HEK293 (cell line): ENCODE results near the gene CLPSL1.
A peak's percentile ranks its signal among the peaks of the same experiment; 100 is the strongest.

Experiments
- HOXC10 ChIP-seq: sonication (generic); formaldehyde crosslinking; IDR thresholded peaks from 2 replicates; pipeline ENCODE4 v1.8.1; 2023; ENCODE audit warnings: mild to moderate bottlenecking, missing genetic modification reagents
- KLF10 ChIP-seq: fragments of 450-650 bp; IDR thresholded peaks from 2 replicates; pipeline ENCODE4 v1.5.1; 2018; ENCODE audit warnings: missing biosample characterization, mild to moderate bottlenecking, missing genetic modification characterization
- KLF16 ChIP-seq: fragments of 450-650 bp; formaldehyde crosslinking; IDR thresholded peaks from 2 replicates; pipeline ENCODE4 v1.5.1; 2017; ENCODE audit warnings: missing biosample characterization, missing genetic modification characterization
- KLF9 ChIP-seq: fragments of 450-650 bp; formaldehyde crosslinking; IDR thresholded peaks from 2 replicates; pipeline ENCODE4 v1.5.1; 2016; ENCODE audit warnings: missing biosample characterization, missing genetic modification characterization, low read depth
- PRDM1 ChIP-seq: fragments of 450-650 bp; formaldehyde crosslinking; IDR thresholded peaks from 2 replicates; pipeline ENCODE4; 2016; ENCODE audit warnings: missing biosample characterization, missing genetic modification characterization
- SP3 ChIP-seq: fragments of 450-650 bp; formaldehyde crosslinking; IDR thresholded peaks from 2 replicates; pipeline ENCODE4 v1.5.1; 2016; ENCODE audit warnings: missing biosample characterization, missing genetic modification characterization
- SP7 ChIP-seq: fragments of 450-650 bp; formaldehyde crosslinking; IDR thresholded peaks from 2 replicates; pipeline ENCODE4 v1.5.1; 2016; ENCODE audit warnings: missing biosample characterization, missing genetic modification characterization
- ZFHX2 ChIP-seq: fragments of 450-650 bp; formaldehyde crosslinking; conservative IDR thresholded peaks from 2 replicates; pipeline ENCODE4 v1.5.1; 2016; ENCODE audit warnings: missing biosample characterization, missing genetic modification characterization
- ZNF510 ChIP-seq: fragments of 450-650 bp; formaldehyde crosslinking; IDR thresholded peaks from 2 replicates; pipeline ENCODE4 v1.5.1; 2018; ENCODE audit warnings: mild to moderate bottlenecking, missing genetic modification characterization, missing biosample characterization; ENCODE audit not compliant: insufficient replicate concordance
- ZNF514 ChIP-seq: fragments of 450-650 bp; formaldehyde crosslinking; IDR thresholded peaks from 2 replicates; pipeline ENCODE4 v1.5.1; 2016; ENCODE audit warnings: missing biosample characterization, missing genetic modification characterization
- ZNF600 ChIP-seq: fragments of 450-650 bp; formaldehyde crosslinking; IDR thresholded peaks from 2 replicates; pipeline ENCODE4 v1.5.1; 2016; ENCODE audit warnings: missing biosample characterization, missing genetic modification characterization
- ZNF777 ChIP-seq: fragments of 450-650 bp; formaldehyde crosslinking; IDR thresholded peaks from 2 replicates; pipeline ENCODE4 v1.5.1; 2017; ENCODE audit warnings: missing biosample characterization, missing genetic modification characterization, borderline replicate concordance
- TF ChIP-seq, protein P1 (sequence below): fragments of 450-650 bp; formaldehyde crosslinking; IDR thresholded peaks from 2 replicates; pipeline ENCODE4 v1.5.1; 2016; ENCODE audit warnings: missing biosample characterization, missing genetic modification characterization
- TF ChIP-seq, protein P2 (sequence below): fragments of 450-650 bp; formaldehyde crosslinking; IDR thresholded peaks from 2 replicates; pipeline ENCODE4 v1.5.1; 2016; ENCODE audit warnings: missing biosample characterization, missing genetic modification characterization
- TF ChIP-seq, protein P3 (sequence below): fragments of 450-650 bp; formaldehyde crosslinking; IDR thresholded peaks from 2 replicates; pipeline ENCODE4 v1.5.1; 2016; ENCODE audit warnings: missing biosample characterization, missing genetic modification characterization
- TF ChIP-seq, protein P4 (sequence below): fragments of 450-650 bp; IDR thresholded peaks from 2 replicates; pipeline ENCODE4 v1.5.1; 2018; ENCODE audit warnings: missing biosample characterization, mild to moderate bottlenecking, missing genetic modification characterization
- TF ChIP-seq, protein P5 (sequence below): fragments of 450-650 bp; formaldehyde crosslinking; IDR thresholded peaks from 2 replicates; pipeline ENCODE4 v1.5.1; 2016; ENCODE audit warnings: missing biosample characterization, missing genetic modification characterization

Gene CLPSL1

DNA sequence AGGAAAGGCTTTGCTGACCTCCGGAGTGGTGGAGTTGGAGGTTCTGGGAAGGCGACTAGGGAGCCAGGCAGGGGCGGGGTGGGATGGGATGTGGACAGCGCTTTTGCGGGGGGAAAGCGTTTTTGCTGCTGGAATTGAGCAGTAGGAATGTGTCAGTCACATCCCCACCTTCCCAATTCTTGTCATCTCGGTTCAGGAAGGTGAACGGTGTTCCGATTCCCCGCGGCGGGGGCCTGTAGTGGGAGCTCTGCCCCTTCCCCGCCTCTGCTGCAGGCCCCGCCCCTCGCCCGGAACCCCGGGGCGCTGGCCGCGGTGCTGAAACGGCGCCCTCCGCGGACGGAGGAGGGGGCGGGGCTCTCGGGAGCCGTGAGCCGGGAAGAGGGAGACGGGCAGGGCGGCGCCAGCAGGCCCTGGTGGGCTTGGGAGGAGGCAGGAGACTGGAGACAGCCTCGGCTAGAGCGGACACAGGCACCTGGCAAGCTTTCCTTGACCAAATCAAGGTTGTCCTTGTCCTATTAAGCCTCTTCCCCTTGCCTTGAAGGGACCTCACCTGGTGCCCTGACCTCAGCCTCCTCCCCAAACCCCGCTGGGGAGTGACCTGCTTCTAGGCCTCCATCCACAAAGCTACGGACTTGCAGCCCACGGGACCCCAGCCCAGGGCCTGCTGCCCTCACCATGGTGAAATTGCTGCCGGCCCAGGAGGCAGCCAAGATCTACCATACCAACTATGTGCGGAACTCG is 24.3 kb downstream of the CLPSL1 start, which contains the start of gene LHFPL5 (continued):
- TF ChIP-seq, protein P1, sequence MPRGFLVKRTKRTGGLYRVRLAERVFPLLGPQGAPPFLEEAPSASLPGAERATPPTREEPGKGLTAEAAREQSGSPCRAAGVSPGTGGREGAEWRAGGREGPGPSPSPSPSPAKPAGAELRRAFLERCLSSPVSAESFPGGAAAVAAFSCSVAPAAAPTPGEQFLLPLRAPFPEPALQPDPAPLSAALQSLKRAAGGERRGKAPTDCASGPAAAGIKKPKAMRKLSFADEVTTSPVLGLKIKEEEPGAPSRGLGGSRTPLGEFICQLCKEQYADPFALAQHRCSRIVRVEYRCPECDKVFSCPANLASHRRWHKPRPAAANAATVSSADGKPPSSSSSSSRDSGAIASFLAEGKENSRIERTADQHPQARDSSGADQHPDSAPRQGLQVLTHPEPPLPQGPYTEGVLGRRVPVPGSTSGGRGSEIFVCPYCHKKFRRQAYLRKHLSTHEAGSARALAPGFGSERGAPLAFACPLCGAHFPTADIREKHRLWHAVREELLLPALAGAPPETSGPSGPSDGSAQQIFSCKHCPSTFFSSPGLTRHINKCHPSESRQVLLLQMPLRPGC (tag by site-specific recombination) = no peak
- TF ChIP-seq ZNF510 (tag by site-specific recombination) (no peak), SP7 (tag by site-specific recombination) (0 out of 2 replicates have a peak, but pooled peaks have one; percentile 14), ZFHX2 (tag by site-specific recombination) (peak; percentile 64), KLF16 (0 out of 2 replicates have a peak, but pooled peaks have one; percentile 21), KLF10 (tag by site-specific recombination) (peak; percentile 58), ZNF777 (tag by site-specific recombination) (no peak), KLF9 (peak; percentile 94), ZNF600 (0 out of 2 replicates have a peak, but pooled peaks have one; percentile 29), ZNF514 (tag by site-specific recombination) (no peak), HOXC10 (0 out of 2 replicates have a peak, but pooled peaks have one; percentile 87), SP3 (tag by site-specific recombination) (peak; percentile 86), PRDM1 (tag by site-specific recombination) (no peak)
- TF ChIP-seq, protein P2, sequence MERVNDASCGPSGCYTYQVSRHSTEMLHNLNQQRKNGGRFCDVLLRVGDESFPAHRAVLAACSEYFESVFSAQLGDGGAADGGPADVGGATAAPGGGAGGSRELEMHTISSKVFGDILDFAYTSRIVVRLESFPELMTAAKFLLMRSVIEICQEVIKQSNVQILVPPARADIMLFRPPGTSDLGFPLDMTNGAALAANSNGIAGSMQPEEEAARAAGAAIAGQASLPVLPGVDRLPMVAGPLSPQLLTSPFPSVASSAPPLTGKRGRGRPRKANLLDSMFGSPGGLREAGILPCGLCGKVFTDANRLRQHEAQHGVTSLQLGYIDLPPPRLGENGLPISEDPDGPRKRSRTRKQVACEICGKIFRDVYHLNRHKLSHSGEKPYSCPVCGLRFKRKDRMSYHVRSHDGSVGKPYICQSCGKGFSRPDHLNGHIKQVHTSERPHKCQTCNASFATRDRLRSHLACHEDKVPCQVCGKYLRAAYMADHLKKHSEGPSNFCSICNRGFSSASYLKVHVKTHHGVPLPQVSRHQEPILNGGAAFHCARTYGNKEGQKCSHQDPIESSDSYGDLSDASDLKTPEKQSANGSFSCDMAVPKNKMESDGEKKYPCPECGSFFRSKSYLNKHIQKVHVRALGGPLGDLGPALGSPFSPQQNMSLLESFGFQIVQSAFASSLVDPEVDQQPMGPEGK (tag by site-specific recombination) = peak; percentile 80
- TF ChIP-seq, protein P3, sequence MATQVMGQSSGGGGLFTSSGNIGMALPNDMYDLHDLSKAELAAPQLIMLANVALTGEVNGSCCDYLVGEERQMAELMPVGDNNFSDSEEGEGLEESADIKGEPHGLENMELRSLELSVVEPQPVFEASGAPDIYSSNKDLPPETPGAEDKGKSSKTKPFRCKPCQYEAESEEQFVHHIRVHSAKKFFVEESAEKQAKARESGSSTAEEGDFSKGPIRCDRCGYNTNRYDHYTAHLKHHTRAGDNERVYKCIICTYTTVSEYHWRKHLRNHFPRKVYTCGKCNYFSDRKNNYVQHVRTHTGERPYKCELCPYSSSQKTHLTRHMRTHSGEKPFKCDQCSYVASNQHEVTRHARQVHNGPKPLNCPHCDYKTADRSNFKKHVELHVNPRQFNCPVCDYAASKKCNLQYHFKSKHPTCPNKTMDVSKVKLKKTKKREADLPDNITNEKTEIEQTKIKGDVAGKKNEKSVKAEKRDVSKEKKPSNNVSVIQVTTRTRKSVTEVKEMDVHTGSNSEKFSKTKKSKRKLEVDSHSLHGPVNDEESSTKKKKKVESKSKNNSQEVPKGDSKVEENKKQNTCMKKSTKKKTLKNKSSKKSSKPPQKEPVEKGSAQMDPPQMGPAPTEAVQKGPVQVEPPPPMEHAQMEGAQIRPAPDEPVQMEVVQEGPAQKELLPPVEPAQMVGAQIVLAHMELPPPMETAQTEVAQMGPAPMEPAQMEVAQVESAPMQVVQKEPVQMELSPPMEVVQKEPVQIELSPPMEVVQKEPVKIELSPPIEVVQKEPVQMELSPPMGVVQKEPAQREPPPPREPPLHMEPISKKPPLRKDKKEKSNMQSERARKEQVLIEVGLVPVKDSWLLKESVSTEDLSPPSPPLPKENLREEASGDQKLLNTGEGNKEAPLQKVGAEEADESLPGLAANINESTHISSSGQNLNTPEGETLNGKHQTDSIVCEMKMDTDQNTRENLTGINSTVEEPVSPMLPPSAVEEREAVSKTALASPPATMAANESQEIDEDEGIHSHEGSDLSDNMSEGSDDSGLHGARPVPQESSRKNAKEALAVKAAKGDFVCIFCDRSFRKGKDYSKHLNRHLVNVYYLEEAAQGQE (tag by site-specific recombination) = peak; percentile 99
- TF ChIP-seq, protein P4, sequence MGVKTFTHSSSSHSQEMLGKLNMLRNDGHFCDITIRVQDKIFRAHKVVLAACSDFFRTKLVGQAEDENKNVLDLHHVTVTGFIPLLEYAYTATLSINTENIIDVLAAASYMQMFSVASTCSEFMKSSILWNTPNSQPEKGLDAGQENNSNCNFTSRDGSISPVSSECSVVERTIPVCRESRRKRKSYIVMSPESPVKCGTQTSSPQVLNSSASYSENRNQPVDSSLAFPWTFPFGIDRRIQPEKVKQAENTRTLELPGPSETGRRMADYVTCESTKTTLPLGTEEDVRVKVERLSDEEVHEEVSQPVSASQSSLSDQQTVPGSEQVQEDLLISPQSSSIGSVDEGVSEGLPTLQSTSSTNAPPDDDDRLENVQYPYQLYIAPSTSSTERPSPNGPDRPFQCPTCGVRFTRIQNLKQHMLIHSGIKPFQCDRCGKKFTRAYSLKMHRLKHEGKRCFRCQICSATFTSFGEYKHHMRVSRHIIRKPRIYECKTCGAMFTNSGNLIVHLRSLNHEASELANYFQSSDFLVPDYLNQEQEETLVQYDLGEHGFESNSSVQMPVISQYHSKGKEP (tag by site-specific recombination) = no peak
- TF ChIP-seq, protein P5, sequence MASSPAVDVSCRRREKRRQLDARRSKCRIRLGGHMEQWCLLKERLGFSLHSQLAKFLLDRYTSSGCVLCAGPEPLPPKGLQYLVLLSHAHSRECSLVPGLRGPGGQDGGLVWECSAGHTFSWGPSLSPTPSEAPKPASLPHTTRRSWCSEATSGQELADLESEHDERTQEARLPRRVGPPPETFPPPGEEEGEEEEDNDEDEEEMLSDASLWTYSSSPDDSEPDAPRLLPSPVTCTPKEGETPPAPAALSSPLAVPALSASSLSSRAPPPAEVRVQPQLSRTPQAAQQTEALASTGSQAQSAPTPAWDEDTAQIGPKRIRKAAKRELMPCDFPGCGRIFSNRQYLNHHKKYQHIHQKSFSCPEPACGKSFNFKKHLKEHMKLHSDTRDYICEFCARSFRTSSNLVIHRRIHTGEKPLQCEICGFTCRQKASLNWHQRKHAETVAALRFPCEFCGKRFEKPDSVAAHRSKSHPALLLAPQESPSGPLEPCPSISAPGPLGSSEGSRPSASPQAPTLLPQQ (tag by site-specific recombination) = peak; percentile 34
